ENCODE results near the gene SLC7A9. TPM values are rescaled to one million over a fixed set of nuclear protein-coding genes. Genes with fewer than 3 reads are reported as not detected.

SLC7A9 gene
- polyA plus RNA-seq, 3 donors = 0.13 TPM; not detected in 2

DNA sequence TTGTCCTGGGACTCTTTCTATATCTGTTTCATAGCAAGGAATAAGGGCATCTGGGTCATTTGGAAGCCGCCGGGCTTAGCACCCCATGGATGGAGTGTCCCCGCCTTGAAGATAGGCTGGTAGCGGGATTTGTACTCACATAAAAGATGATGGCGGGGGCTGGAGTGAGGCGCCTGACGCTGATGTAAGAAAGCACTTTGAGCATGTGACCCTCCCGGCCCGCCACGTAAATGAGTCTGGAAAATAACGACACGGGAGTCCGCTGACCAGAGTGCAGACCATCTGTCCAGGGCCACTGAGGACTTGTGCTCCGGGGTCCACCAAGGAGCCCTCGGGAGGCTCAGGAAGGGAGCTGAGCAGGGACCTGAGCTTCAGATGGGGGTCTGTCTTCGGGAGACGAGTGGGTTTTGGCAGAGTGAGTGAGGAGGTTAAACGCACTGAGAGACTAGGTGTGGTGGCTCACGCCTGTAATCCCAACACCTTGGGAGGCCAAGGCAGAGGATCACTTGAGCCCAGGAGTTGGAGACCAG lies 25.8 kb downstream of the SLC7A9 start:
- Histone ChIP-seq H3K4me2 (replicated peaks; ENCODE audit: extremely low read depth, low read length, poor library complexity, severe bottlenecking) (no peak overlapping the region), H4K20me1 (ENCODE audit: insufficient read depth, low read length) (no peaks in the 10 kb centered on the region), H3K79me2 (ENCODE audit: insufficient read depth, low read length) (no peaks in the 10 kb centered on the region), H3K27ac (ENCODE audit: low read depth in 1 of 2, low read length in 2 of 2) (no peak overlapping the region), H3K36me3 (replicated peaks in 1 of 2; ENCODE audit: control insufficient read depth in 1 of 2, insufficient read depth in 2 of 2, low read length in 2 of 2) (no peaks in the 10 kb centered on the region), H2AFZ (ENCODE audit: insufficient read depth, low read depth, low read length, poor library complexity, severe bottlenecking) (no peak overlapping the region), H3K9ac (ENCODE audit: insufficient read depth, low read length, poor library complexity, severe bottlenecking) (no peak overlapping the region), H3K9me3 (replicated peaks in 1 of 2; ENCODE audit: control insufficient read depth in 1 of 2, insufficient read depth in 1 of 2, low read length in 2 of 2) (peaks cover 6 to 30% of the 10 kb centered on the region in 2 donors), H3K4me3 (replicated peaks in 1 of 3; ENCODE audit: low read depth in 2 of 3, low read length in 3 of 3) (no peak overlapping the region), H3K27me3 (ENCODE audit: control insufficient read depth in 2 of 2, insufficient read depth in 2 of 2, low read length in 2 of 2) (no peaks in the 10 kb centered on the region), H3K4me1 (ENCODE audit: control insufficient read depth in 1 of 2, insufficient read depth in 2 of 2, low read length in 2 of 2) (no peaks in the 10 kb centered on the region)
- Mint-ChIP-seq H3K9me3 (peaks cover 27 to 63% (median 46%) of the 10 kb centered on the region in 7 donors), H3K4me3 (no peak overlapping the region), H3K27ac (no peak overlapping the region), H3K36me3 (no peaks in the 10 kb centered on the region), H3K27me3 (ENCODE audit: low read depth in 3 of 3) (peaks cover 0 to 13% (median 4%) of the 10 kb centered on the region in 3 donors), H3K4me1 (no peaks in the 10 kb centered on the region)
- intact Hi-C loops (cut with micrococcal nuclease) = no loop called here
- DNase-seq = no peak
- WGBS (ENCODE audit: insufficient coverage) = over 99% methylated on average over 14 of the region's 19 CpGs
- TF ChIP-seq, protein P1, sequence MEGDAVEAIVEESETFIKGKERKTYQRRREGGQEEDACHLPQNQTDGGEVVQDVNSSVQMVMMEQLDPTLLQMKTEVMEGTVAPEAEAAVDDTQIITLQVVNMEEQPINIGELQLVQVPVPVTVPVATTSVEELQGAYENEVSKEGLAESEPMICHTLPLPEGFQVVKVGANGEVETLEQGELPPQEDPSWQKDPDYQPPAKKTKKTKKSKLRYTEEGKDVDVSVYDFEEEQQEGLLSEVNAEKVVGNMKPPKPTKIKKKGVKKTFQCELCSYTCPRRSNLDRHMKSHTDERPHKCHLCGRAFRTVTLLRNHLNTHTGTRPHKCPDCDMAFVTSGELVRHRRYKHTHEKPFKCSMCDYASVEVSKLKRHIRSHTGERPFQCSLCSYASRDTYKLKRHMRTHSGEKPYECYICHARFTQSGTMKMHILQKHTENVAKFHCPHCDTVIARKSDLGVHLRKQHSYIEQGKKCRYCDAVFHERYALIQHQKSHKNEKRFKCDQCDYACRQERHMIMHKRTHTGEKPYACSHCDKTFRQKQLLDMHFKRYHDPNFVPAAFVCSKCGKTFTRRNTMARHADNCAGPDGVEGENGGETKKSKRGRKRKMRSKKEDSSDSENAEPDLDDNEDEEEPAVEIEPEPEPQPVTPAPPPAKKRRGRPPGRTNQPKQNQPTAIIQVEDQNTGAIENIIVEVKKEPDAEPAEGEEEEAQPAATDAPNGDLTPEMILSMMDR (IDR thresholded peaks at IDR 0.05) = no peak

DNA sequence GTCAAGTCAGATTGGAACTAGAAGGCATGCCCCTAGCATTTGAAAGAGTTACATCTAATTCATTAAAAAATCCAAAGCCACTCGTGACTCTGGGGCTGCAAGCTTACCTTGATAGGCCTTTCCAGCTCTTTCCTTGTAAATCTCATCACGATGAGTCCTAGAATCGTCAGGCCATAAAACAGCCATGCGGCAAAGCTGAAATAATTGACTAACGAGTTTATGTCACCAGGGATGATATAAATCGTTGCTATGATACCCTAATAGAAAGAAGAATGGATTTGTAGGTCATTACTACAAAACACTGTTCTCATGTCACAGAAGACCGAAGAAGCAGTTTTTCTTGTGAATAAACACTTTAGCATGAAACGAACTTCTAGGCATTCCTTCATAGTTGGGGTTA lies 27.5 kb downstream of the SLC7A9 start:
- intact Hi-C loops (cut with micrococcal nuclease) = no loop called here
- H3K9me3 Mint-ChIP-seq = peaks cover 24 to 59% (median 43%) of the 10 kb centered on the region in 7 donors
- H3K27ac Mint-ChIP-seq = no peak overlapping the region
- Histone ChIP-seq H3K9ac (ENCODE audit: insufficient read depth, low read length, poor library complexity, severe bottlenecking) (no peak overlapping the region), H4K20me1 (ENCODE audit: insufficient read depth, low read length) (no peaks in the 10 kb centered on the region), H2AFZ (ENCODE audit: insufficient read depth, low read depth, low read length, poor library complexity, severe bottlenecking) (no peak overlapping the region), H3K27ac (ENCODE audit: low read depth in 1 of 2, low read length in 2 of 2) (no peak overlapping the region), H3K4me3 (replicated peaks in 1 of 3; ENCODE audit: low read depth in 2 of 3, low read length in 3 of 3) (no peak overlapping the region), H3K27me3 (ENCODE audit: control insufficient read depth in 2 of 2, insufficient read depth in 2 of 2, low read length in 2 of 2) (no peaks in the 10 kb centered on the region), H3K36me3 (replicated peaks in 1 of 2; ENCODE audit: control insufficient read depth in 1 of 2, insufficient read depth in 2 of 2, low read length in 2 of 2) (no peaks in the 10 kb centered on the region), H3K9me3 (replicated peaks in 1 of 2; ENCODE audit: control insufficient read depth in 1 of 2, insufficient read depth in 1 of 2, low read length in 2 of 2) (peaks cover 6 to 30% of the 10 kb centered on the region in 2 donors), H3K4me1 (ENCODE audit: control insufficient read depth in 1 of 2, insufficient read depth in 2 of 2, low read length in 2 of 2) (no peaks in the 10 kb centered on the region), H3K4me2 (replicated peaks; ENCODE audit: extremely low read depth, low read length, poor library complexity, severe bottlenecking) (no peak overlapping the region), H3K79me2 (ENCODE audit: insufficient read depth, low read length) (no peaks in the 10 kb centered on the region)
- WGBS (ENCODE audit: insufficient coverage) = 91% methylated on average over 4 of the region's 8 CpGs
- TF ChIP-seq, protein P1 (IDR thresholded peaks at IDR 0.05) = no peak
- no peak for DNase-seq
- no peak overlapping the region for H3K4me3 Mint-ChIP-seq
- H3K4me1 Mint-ChIP-seq = no peaks in the 10 kb centered on the region
- no peaks in the 10 kb centered on the region for H3K36me3 Mint-ChIP-seq
- peaks cover 0 to 14% (median 4%) of the 10 kb centered on the region in 3 donors for H3K27me3 Mint-ChIP-seq (ENCODE audit: low read depth in 3 of 3)

Data from CD14-positive monocyte (primary cell).